Prostate gland (tissue), 2 donors: Measurements from ENCODE around the gene CDH11. TPM values are rescaled to one million over a fixed set of nuclear protein-coding genes. Genes with fewer than 3 reads are reported as not detected.

Experiments
- DNase-seq: peaks from one replicate; pipeline ENCODE4 v3.0.0-alpha.2; 2019; ENCODE audit warnings: low spot score
- H3K27ac ChIP-seq, 2 donors: fragments of 200-600 bp; sonication (generic); 2 replicates each; pipeline ENCODE4 v1.5.1; 2017 to 2019
- H3K27me3 ChIP-seq: fragments of 200-600 bp; sonication (generic); replicated peaks from 2 replicates; pipeline ENCODE4 v1.5.1; 2019; ENCODE audit not compliant: insufficient read depth
- H3K36me3 ChIP-seq, 2 donors: fragments of 200-600 bp; sonication (generic); 1 replicate in 1 of 2; 2 replicates in 1 of 2; pipeline versions ENCODE4 v1.5.1 to v1.8.1; 2017 to 2019
- H3K4me1 ChIP-seq: fragments of 200-600 bp; sonication (generic); replicated peaks from 2 replicates; pipeline ENCODE4 v1.5.1; 2019
- H3K4me3 ChIP-seq, 2 donors: fragments of 200-600 bp; sonication (generic); 2 replicates each; pipeline ENCODE4 v1.5.1; 2017 to 2019
- H3K9me3 ChIP-seq: fragments of 200-600 bp; sonication (generic); 2 replicates; pipeline ENCODE4 v1.5.1; 2017
- CTCF ChIP-seq, 4 experiments: fragments of 200-600 bp in 2 of 4; fragments of 450-650 bp in 2 of 4; sonication (generic) in 2 of 4; IDR thresholded peaks; 1 replicate in 3 of 4; 2 replicates in 1 of 4; pipeline ENCODE4 v1.5.1; 2016 to 2019; ENCODE audit warnings: antibody characterized with exemption in 4 of 4, mild to moderate bottlenecking in 2 of 4, moderate library complexity in 2 of 4
- POLR2A ChIP-seq: fragments of 450-650 bp; IDR thresholded peaks from one replicate; pipeline ENCODE4 v1.6.1; 2016; ENCODE audit warnings: antibody characterized with exemption, mild to moderate bottlenecking
- POLR2AphosphoS5 ChIP-seq: sonication (generic); formaldehyde crosslinking; IDR thresholded peaks from one replicate; pipeline ENCODE4 v1.6.1; 2017; ENCODE audit warnings: antibody characterized with exemption
- WGBS: methylation state at CpG from one replicate; pipeline ENCODE4 v1.1.5; 2018; 5-methylcytosine and 5-hydroxymethylcytosine counted together
- intact Hi-C: fragments of 100-400 bp; cut with DNase I; formaldehyde crosslinking; loops from one replicate; pipeline ENCODE4 v1.14.2; 2022
- total RNA-seq, 2 donors: library from RNA; depleted of rRNA; stranded (reverse); fragments of >200 nt; gene quantifications; one replicate each; pipeline ENCODE4 v1.1.0, GENCODE V29; 2016

Gene CDH11
- total RNA-seq, 2 donors from 2014 or later: 24.2 to 70.5 TPM

DNA sequence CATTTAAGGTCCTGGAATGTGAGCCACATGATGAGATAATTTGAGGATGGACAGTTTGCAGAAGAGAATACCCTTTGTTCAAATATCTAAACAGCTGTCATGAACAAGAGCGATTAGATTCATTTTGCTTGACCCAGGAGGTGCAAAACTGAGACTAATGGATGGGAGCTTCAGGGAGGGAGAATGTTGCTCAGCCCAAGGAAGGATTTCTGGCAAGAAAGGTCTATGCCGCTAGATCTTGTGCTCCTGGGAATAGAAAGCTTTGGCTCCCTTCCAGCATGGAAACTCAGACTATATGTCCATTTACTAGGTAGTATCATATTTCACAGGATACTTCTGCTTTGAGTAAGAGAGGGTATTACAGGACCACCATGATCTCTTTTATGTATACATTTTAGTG lies 14.8 kb upstream of the CDH11 start:
- no peak for TF ChIP-seq POLR2A
- Histone ChIP-seq H3K4me1 (no peaks in the 10 kb centered on the region), H3K36me3 (no peaks in the 10 kb centered on the region), H3K27me3 (no peaks in the 10 kb centered on the region), H3K27ac (no peak overlapping the region), H3K9me3 (no peaks in the 10 kb centered on the region), H3K4me3 (no peak overlapping the region)
- 54% methylated on average over 2 of the region's 2 CpGs for WGBS
- intact Hi-C loops: no loop called here
- no peak for DNase-seq

- Histone ChIP-seq H3K4me1 (peaks cover 2% of the 10 kb centered on the region), H3K27me3 (no peaks in the 10 kb centered on the region), H3K27ac (no peak overlapping the region), H3K4me3 (no peak overlapping the region), H3K36me3 (no peaks in the 10 kb centered on the region), H3K9me3 (no peaks in the 10 kb centered on the region)
- no peak for TF ChIP-seq POLR2A
- no peak for TF ChIP-seq POLR2AphosphoS5
- TF ChIP-seq CTCF (IDR thresholded peaks at IDR 0.05): no peak
- WGBS: 95% methylated on average over 6 of the region's 6 CpGs
- DNase-seq: no peak
- intact Hi-C loops: loop anchor here (10.0 kb wide), 1 partner anchor 178 kb away; no protein-coding TSS in a partner anchor
These were observed 5.2 kb upstream of the CDH11 start for GRCh38 chr16:65126845-65127624.

- peaks cover 5% of the 10 kb centered on the region for H3K4me1 ChIP-seq
- 76% methylated on average over 5 of the region's 5 CpGs for WGBS
- H3K27ac ChIP-seq: no peak overlapping the region
- H3K9me3 ChIP-seq: no peaks in the 10 kb centered on the region
- no peak overlapping the region for H3K4me3 ChIP-seq
- intact Hi-C loops: loop anchor here (10.0 kb wide), 1 partner anchor 179 kb away; no protein-coding TSS in a partner anchor
- H3K36me3 ChIP-seq: no peaks in the 10 kb centered on the region
- no peak for DNase-seq
- TF ChIP-seq CTCF (IDR thresholded peaks at IDR 0.05) (no peak), POLR2AphosphoS5 (no peak), POLR2A (no peak)
- no peaks in the 10 kb centered on the region for H3K27me3 ChIP-seq
These were observed 4.0 kb upstream of the CDH11 start for GRCh38 chr16:65125871-65126270.

GRCh38 chr16:65125322-65125721 lies 3.5 kb upstream of the CDH11 start:
- H3K4me1 ChIP-seq: peaks cover 5% of the 10 kb centered on the region
- H3K27ac ChIP-seq: no peak overlapping the region
- H3K36me3 ChIP-seq: no peaks in the 10 kb centered on the region
- no peak for TF ChIP-seq POLR2AphosphoS5
- no peak for TF ChIP-seq POLR2A
- no peak for TF ChIP-seq CTCF (IDR thresholded peaks at IDR 0.05)
- H3K4me3 ChIP-seq: no peak overlapping the region
- H3K27me3 ChIP-seq: no peaks in the 10 kb centered on the region
- DNase-seq: no peak
- no peaks in the 10 kb centered on the region for H3K9me3 ChIP-seq
- 27% methylated on average over 2 of the region's 2 CpGs for WGBS
- intact Hi-C loops: loop anchor here (10.0 kb wide), 1 partner anchor 179 kb away; no protein-coding TSS in a partner anchor

- H3K4me1 ChIP-seq: peaks cover 5% of the 10 kb centered on the region
- H3K27me3 ChIP-seq: no peaks in the 10 kb centered on the region
- intact Hi-C loops: loop anchor here (5.0 to 10.0 kb wide), 2 partner anchors 180 to 1148 kb away; no protein-coding TSS in a partner anchor
- H3K9me3 ChIP-seq: no peaks in the 10 kb centered on the region
- no peak overlapping the region for H3K4me3 ChIP-seq
- TF ChIP-seq POLR2A (no peak), CTCF (IDR thresholded peaks at IDR 0.05) (no peak), POLR2AphosphoS5 (no peak)
- 76% methylated on average over 2 of the region's 2 CpGs for WGBS
- no peaks in the 10 kb centered on the region for H3K36me3 ChIP-seq
- no peak overlapping the region for H3K27ac ChIP-seq
- no peak for DNase-seq
These were observed 2.7 kb upstream of the CDH11 start for GRCh38 chr16:65124596-65124995.
